GM12801 (cell line): ENCODE measurements around the gene LRCH3.

Experiments
- CTCF ChIP-seq: IDR thresholded peaks from one replicate; pipeline ENCODE4 v1.5.1; 2011; ENCODE audit warnings: control low read depth; ENCODE audit not compliant: insufficient read length; ENCODE audit errors: extremely low read depth

LRCH3 gene

GRCh38 chr3:197820550-197821335, 29.7 kb downstream of the LRCH3 start:
- TF ChIP-seq CTCF: no peak

GRCh38 chr3:197829397-197830045, 38.5 kb downstream of the LRCH3 start:
- TF ChIP-seq CTCF: no peak

- no peak for TF ChIP-seq CTCF
These were observed 39.4 kb downstream of the LRCH3 start for GRCh38 chr3:197830308-197830966.

GRCh38 chr3:197830967-197831313, 39.9 kb downstream of the LRCH3 start:
- no peak for TF ChIP-seq CTCF

- TF ChIP-seq CTCF: no peak
These were observed 43.1 kb downstream of the LRCH3 start for GRCh38 chr3:197833930-197834715.

GRCh38 chr3:197835509-197835908, 44.5 kb downstream of the LRCH3 start:
- TF ChIP-seq CTCF: no peak

GRCh38 chr3:197836244-197836643, 45.2 kb downstream of the LRCH3 start:
- TF ChIP-seq CTCF: no peak
